HG02973 (cell line): ENCODE measurements around the gene XAB2.

Experiments used
- ATAC-seq: cut with Tn5 transposase; IDR thresholded peaks from one replicate; pipeline ENCODE4 v1.9.1; 2021; ENCODE audit warnings: moderate library complexity; ENCODE audit not compliant: unreplicated experiment

Gene XAB2

GRCh38 chr19:7629347-7630054 is at the start of gene XAB2, which contains the start of gene PET100:
XAB2 (minus strand) TSS chr19:7629545; CDS start chr19:7629527, 18 bp downstream.
PET100 (plus strand) TSS chr19:7629793; CDS start chr19:7629834, 41 bp downstream.
- peak; percentile 71 for ATAC-seq

- ATAC-seq: no peak
These were observed 48.4 kb upstream of the XAB2 start for GRCh38 chr19:7677669-7678311.

- ATAC-seq: no peak
These were observed 47.5 kb upstream of the XAB2 start, which contains the start of gene MCEMP1 for GRCh38 chr19:7676854-7677253. MCEMP1 (plus strand) TSS chr19:7677090; CDS start chr19:7677121, 31 bp downstream.

- no peak for ATAC-seq
These were observed 47.0 kb upstream of the XAB2 start for GRCh38 chr19:7676376-7676775.

- ATAC-seq: no peak
These were observed 45.0 kb upstream of the XAB2 start for GRCh38 chr19:7674010-7675005.

- no peak for ATAC-seq
These were observed 43.2 kb upstream of the XAB2 start for GRCh38 chr19:7672522-7672921.

- no peak for ATAC-seq
These were observed 41.4 kb upstream of the XAB2 start for GRCh38 chr19:7670790-7671189.

GRCh38 chr19:7670150-7670783 is 40.9 kb upstream of the XAB2 start:
- no peak for ATAC-seq

GRCh38 chr19:7669641-7670040 is 40.3 kb upstream of the XAB2 start:
- no peak for ATAC-seq

- no peak for ATAC-seq
These were observed 39.5 kb upstream of the XAB2 start, which contains the start of gene RETN for GRCh38 chr19:7668842-7669241. RETN (plus strand) TSS chr19:7669049; CDS start chr19:7669327, 278 bp downstream.

GRCh38 chr19:7665076-7665475 is 35.7 kb upstream of the XAB2 start:
- ATAC-seq: no peak

GRCh38 chr19:7663706-7664105 is 34.4 kb upstream of the XAB2 start:
- ATAC-seq: no peak

- ATAC-seq: no peak
These were observed 33.3 kb upstream of the XAB2 start for GRCh38 chr19:7662657-7663056.

GRCh38 chr19:7661744-7662538 is 32.6 kb upstream of the XAB2 start:
- ATAC-seq: no peak

GRCh38 chr19:7658219-7658686 is 28.9 kb upstream of the XAB2 start:
- ATAC-seq: peak; percentile 77

GRCh38 chr19:7657131-7657751 is 27.9 kb upstream of the XAB2 start:
- no peak for ATAC-seq

- ATAC-seq: no peak
These were observed 26.2 kb upstream of the XAB2 start for GRCh38 chr19:7655581-7655980.

GRCh38 chr19:7654401-7654800 is 25.1 kb upstream of the XAB2 start:
- no peak for ATAC-seq

GRCh38 chr19:7652061-7652641 is 22.8 kb upstream of the XAB2 start:
- ATAC-seq: no peak
